ENCODE measurements around the gene ARHGAP29. TPM values are rescaled to one million over a fixed set of nuclear protein-coding genes. Genes with fewer than 3 reads are reported as not detected.

The ARHGAP29 gene
- total and polyA plus RNA-seq, 2 of the 8 experiments (the other 6 are each of a cell fraction or from before 2014, with no cell fraction given), result 0.57 to 3.2 TPM

GRCh38 chr1:94275083-94275482, 37.7 kb upstream of the ARHGAP29 start (continued):
- TF ChIP-seq RFX5 (IDR thresholded peaks at IDR 0.05; ENCODE audit: borderline replicate concordance, low read depth, low read length) (no peak), SIRT6 (IDR thresholded peaks at IDR 0.05; ENCODE audit: low read length) (no peak), SUZ12 (IDR thresholded peaks at IDR 0.05; ENCODE audit: low read length) (no peak), GTF2F1 (IDR thresholded peaks at IDR 0.05; ENCODE audit: borderline replicate concordance, low read depth, low read length) (no peak), E2F6 (IDR thresholded peaks at IDR 0.05) (no peak), KDM1A (IDR thresholded peaks at IDR 0.05; ENCODE audit: borderline replicate concordance, low read length) (no peak), TAF1 (IDR thresholded peaks at IDR 0.05; ENCODE audit: low read depth, low read length) (no peak)
